HL-60 (cell line): ENCODE data around the gene PKD1.

Experiments
- DNase-seq, 2 experiments: peaks; one replicate each; pipeline ENCODE4 v3.0.0-alpha.2; 2010 to 2020; ENCODE audit warnings: low read depth in 1 of 2, low spot score in 1 of 2
- H3K27ac ChIP-seq: fragments of 250-450 bp; sonication (Bioruptor Pico); replicated peaks from 2 replicates; pipeline ENCODE4 v1.5.1; 2020; ENCODE audit warnings: mild to moderate bottlenecking, moderate library complexity
- H3K27me3 ChIP-seq: fragments of 250-450 bp; sonication (Bioruptor Pico); 2 replicates; pipeline ENCODE4 v1.5.1; 2021; ENCODE audit warnings: mild to moderate bottlenecking, moderate library complexity; ENCODE audit not compliant: insufficient read depth, poor library complexity, severe bottlenecking
- H3K4me3 ChIP-seq: replicated peaks from 2 replicates; pipeline ENCODE4 v1.5.1; 2011; ENCODE audit warnings: mild to moderate bottlenecking, control low read depth, low read length; ENCODE audit not compliant: insufficient read depth
- CTCF ChIP-seq: IDR thresholded peaks from one replicate; pipeline ENCODE4 v1.5.1; 2011; ENCODE audit warnings: low read length, control low read depth, inconsistent platforms; ENCODE audit not compliant: insufficient read depth
- GABPA ChIP-seq: IDR thresholded peaks from 2 replicates; pipeline ENCODE4 v1.6.1; 2012; ENCODE audit warnings: low read depth
- POLR2AphosphoS5 ChIP-seq: IDR thresholded peaks from 2 replicates; pipeline ENCODE4 v1.6.1; 2012; ENCODE audit warnings: low read depth
- REST ChIP-seq: IDR thresholded peaks from 2 replicates; pipeline ENCODE4 v1.6.1; 2012; ENCODE audit warnings: low read depth; ENCODE audit not compliant: insufficient replicate concordance
- SPI1 ChIP-seq: IDR thresholded peaks from 2 replicates; pipeline ENCODE4 v1.6.1; 2012; ENCODE audit warnings: low read depth, mild to moderate bottlenecking, borderline replicate concordance

Gene PKD1

DNA sequence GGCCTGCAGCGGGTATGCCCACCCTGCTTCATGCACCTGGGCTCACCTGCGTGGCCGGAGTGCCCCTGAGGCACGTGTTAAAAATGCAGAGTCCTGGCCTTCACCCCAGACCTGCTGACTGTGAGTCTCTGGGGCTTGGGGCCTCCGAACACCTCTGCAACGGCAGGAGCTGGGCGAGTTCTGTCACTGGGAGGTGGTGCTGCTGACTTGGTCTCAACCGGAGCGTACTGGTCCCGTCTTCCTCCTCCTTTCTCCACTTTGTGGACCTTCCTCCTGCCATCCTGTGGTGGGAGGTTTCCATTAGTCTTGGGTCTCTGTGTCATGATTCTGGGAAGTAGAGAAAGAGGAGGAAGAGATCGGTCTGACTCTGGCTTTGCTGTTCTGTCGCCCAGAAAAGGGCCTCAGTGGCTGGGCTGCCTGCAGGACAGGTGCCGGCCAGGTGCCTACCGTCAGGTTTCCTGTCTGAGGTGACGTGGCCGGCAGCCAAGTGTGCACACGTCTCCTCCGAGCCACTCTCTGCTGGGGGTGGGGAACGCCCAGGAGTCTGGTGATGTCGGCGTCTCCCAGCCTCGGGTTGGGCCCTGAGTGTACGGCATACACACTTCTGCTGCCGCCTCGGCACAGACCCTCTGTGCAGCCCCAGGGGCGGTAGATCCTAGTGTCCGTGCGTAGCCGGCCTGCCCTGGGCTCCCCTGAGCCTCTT lies 81.0 kb downstream of the PKD1 start:
- TF ChIP-seq CTCF (no peak), REST (no peak), SPI1 (no peak), POLR2AphosphoS5 (no peak), GABPA (no peak)
- no peak overlapping the region for H3K4me3 ChIP-seq
- DNase-seq: no peak
- H3K27me3 ChIP-seq: no peaks in the 10 kb centered on the region
- no peak overlapping the region for H3K27ac ChIP-seq

- TF ChIP-seq REST (no peak), SPI1 (no peak), POLR2AphosphoS5 (no peak), GABPA (no peak), CTCF (no peak)
- H3K4me3 ChIP-seq: no peak overlapping the region
- no peak for DNase-seq
- no peaks in the 10 kb centered on the region for H3K27me3 ChIP-seq
- H3K27ac ChIP-seq: no peak overlapping the region
Measured at GRCh38 chr16:2053897-2054296, 81.8 kb downstream of the PKD1 start.

DNA sequence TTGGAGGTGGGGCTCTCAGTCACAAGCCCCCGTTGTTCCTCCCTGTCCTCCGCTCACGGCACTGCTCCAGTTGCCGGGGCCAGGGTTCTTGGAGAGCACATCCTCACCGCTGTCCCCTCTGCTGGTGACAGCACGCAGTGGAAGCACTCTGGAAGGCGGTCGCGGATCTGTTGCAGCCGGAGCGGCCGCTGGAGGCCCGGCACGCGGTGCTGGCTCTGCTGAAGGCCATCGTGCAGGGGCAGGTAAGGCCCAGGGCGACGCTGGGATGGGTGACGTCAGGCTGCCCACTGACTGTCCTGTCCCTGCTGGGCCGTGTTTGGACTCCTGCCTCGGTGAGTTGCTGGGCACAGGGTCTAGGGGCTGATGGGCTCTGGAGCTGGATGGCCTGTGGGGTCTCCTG lies 82.5 kb downstream of the PKD1 start:
- TF ChIP-seq REST: no peak
- Histone ChIP-seq H3K4me3 (no peak overlapping the region), H3K27ac (no peak overlapping the region), H3K27me3 (no peaks in the 10 kb centered on the region)
- DNase-seq: no peak
